ENCODE data around the gene LZTS2. TPM values are rescaled to one million over a fixed set of nuclear protein-coding genes. Genes with fewer than 3 reads are reported as not detected.
A peak's percentile ranks its signal among the peaks of the same experiment; 100 is the strongest.

Gene LZTS2
- polyA plus RNA-seq, 1 of the 3 experiments (the other 2 are of a cell fraction): 50.6 TPM

DNA sequence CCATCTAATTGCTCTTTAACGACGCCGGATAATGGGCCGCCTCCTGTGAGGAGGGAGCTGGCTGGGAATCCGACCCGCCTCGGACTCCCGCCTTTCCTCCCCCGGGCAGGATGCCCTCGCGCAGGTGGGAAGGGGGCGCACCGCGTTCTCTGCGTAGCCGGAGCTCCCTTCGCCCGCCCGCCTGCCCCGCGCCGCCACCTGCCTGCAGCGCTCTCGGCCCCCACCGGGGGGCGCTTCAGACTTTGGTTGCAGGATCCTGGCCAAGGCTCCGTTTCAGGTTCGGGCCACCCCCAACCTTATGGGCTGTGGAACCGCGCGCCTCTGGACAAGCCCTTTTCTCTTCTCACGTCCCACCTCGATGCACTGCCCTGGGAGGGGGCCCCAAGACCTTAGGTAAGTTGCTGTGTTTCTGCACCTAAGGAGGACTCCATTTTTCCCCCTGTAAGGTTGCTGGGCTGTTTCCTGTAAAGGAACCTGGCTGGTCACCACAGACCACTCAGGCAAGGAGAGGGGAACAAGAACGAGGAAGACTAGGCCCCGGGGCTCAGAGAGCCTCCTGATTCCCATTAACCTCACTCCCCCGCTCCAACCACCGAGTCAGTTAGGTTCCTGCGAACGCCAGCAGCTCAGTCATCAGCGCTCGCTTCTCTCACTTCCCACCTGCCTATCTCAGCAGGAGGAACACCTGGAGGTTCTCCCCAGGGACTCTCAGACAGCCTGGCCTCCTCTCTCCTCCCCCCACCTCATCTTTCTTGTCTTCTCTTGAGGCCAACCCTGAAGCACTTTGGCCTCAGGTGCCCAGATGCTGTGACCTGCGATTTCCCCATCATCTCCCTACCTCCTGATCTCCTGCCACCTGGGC lies 50.8 kb downstream of the LZTS2 start:
- no peaks in the 10 kb centered on the region for H3K36me3 ChIP-seq (replicated peaks in 1 of 2; ENCODE audit: control insufficient read depth in 1 of 2, insufficient read depth in 2 of 2, low read length in 1 of 2)
- whole genome bisulfite sequencing (ENCODE audit: low lambda C conversion rate): 54% methylated on average over 25 of the region's 42 CpGs
- no peaks in the 10 kb centered on the region for H3K27me3 ChIP-seq (ENCODE audit: insufficient read depth)
- H3F3A ChIP-seq (replicated peaks; ENCODE audit: insufficient read depth): peaks cover 11% of the 10 kb centered on the region
- ChIA-PET CTCF (interaction anchor here (0.5 to 7.5 kb wide), 32 partner anchors 8 to 443 kb away, joined by 3 to 70 read pairs (median 4); partner anchors contain the start of genes KAZALD1, LZTS2, PDZD7 and SFXN3), POLR2A (interaction anchor here (0.6 to 1.8 kb wide), 2 partner anchors 7 to 971 kb away, joined by 4 to 8 read pairs; no protein-coding TSS in a partner anchor)
- no peak overlapping the region for H2AFZ ChIP-seq (ENCODE audit: low read depth)
- peak; percentile 87 for DNase-seq
- no peaks in the 10 kb centered on the region for H3K9me3 ChIP-seq
- no peak for TF ChIP-seq CHD2 (IDR thresholded peaks at IDR 0.05; ENCODE audit: low read length, partially characterized antibody)
- TF ChIP-seq YY1 (IDR thresholded peaks at IDR 0.05; ENCODE audit: low read depth): no peak
- TF ChIP-seq, protein P1, sequence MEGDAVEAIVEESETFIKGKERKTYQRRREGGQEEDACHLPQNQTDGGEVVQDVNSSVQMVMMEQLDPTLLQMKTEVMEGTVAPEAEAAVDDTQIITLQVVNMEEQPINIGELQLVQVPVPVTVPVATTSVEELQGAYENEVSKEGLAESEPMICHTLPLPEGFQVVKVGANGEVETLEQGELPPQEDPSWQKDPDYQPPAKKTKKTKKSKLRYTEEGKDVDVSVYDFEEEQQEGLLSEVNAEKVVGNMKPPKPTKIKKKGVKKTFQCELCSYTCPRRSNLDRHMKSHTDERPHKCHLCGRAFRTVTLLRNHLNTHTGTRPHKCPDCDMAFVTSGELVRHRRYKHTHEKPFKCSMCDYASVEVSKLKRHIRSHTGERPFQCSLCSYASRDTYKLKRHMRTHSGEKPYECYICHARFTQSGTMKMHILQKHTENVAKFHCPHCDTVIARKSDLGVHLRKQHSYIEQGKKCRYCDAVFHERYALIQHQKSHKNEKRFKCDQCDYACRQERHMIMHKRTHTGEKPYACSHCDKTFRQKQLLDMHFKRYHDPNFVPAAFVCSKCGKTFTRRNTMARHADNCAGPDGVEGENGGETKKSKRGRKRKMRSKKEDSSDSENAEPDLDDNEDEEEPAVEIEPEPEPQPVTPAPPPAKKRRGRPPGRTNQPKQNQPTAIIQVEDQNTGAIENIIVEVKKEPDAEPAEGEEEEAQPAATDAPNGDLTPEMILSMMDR (IDR thresholded peaks at IDR 0.05): peak; percentile 75
- no peak for TF ChIP-seq GATA2 (CRISPR knock-in tag; IDR thresholded peaks at IDR 0.05)
- TF ChIP-seq, protein P2, sequence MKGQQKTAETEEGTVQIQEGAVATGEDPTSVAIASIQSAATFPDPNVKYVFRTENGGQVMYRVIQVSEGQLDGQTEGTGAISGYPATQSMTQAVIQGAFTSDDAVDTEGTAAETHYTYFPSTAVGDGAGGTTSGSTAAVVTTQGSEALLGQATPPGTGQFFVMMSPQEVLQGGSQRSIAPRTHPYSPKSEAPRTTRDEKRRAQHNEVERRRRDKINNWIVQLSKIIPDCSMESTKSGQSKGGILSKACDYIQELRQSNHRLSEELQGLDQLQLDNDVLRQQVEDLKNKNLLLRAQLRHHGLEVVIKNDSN (IDR thresholded peaks at IDR 0.05; ENCODE audit: borderline replicate concordance, low read depth): no peak
- TF ChIP-seq RAD21 (IDR thresholded peaks at IDR 0.05; ENCODE audit: low read length): peak; percentile 42
- peak; percentile 35 for TF ChIP-seq SMC3 (IDR thresholded peaks at IDR 0.05; ENCODE audit: low read depth, low read length)
- peak overlapping the region; percentile 32 to 33; a peak in 3 of 4 replicates for H3K4me3 ChIP-seq (ENCODE audit: low read depth in 2 of 2, low read length in 1 of 2)
- H3K9me2 ChIP-seq: no peaks in the 10 kb centered on the region
- peaks cover 4 to 5% of the 10 kb centered on the region in 2 experiments; a peak in 1 of 4 replicates for H3K4me1 ChIP-seq (ENCODE audit: control insufficient read depth in 1 of 2, insufficient read depth in 2 of 2, low read depth in 1 of 2, low read length in 1 of 2)
- no peak overlapping the region for H3K9ac ChIP-seq
- H3K79me2 ChIP-seq (ENCODE audit: insufficient read depth): peaks cover 25% of the 10 kb centered on the region
- no peaks in the 10 kb centered on the region for H4K20me1 ChIP-seq (ENCODE audit: insufficient read depth)
- H3K27ac ChIP-seq (ENCODE audit: low read depth in 2 of 2, low read length in 1 of 2): no peak overlapping the region
- peak overlapping the region; percentile 51; the same call in 1 of the 2 replicates for H3K4me2 ChIP-seq

DNA sequence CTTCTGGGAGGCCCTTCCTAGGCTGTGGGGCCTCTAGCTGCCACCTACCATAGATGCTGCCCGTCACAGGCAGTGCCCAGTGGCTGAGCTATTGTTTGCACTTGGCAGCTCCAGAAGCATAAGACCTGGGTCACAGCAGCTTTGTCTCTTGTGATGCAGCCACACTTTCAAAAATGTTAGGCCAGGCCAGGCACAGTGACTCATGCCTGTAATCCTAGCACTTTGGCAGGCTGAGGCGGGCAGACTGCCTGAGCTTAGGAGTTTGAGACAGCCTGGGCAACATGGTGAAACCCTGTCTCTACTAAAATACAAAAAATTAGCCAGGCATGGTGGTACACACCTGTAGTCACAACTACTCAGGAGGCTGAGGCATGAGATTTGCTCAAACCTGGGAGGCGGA lies 52.7 kb downstream of the LZTS2 start:
- 25% methylated on average over 3 of the region's 3 CpGs for WGBS (ENCODE audit: low lambda C conversion rate)
- no peak overlapping the region for H3K4me3 ChIP-seq (ENCODE audit: low read depth in 2 of 2, low read length in 1 of 2)
- peak overlapping the region in 1 of 2 experiments; percentile 62; a peak in 2 of 4 replicates for H3K27ac ChIP-seq (ENCODE audit: low read depth in 2 of 2, low read length in 1 of 2)
- H3K79me2 ChIP-seq (ENCODE audit: insufficient read depth): peaks cover 41% of the 10 kb centered on the region
- peak overlapping the region; percentile 30; the same call in 1 of the 2 replicates for H3K9ac ChIP-seq
- H3K9me2 ChIP-seq: no peaks in the 10 kb centered on the region
- POLR2A ChIA-PET: interaction anchor here (1.8 kb wide), 1 partner anchor 9 kb away, joined by 8 read pairs; no protein-coding TSS in a partner anchor
- H3F3A ChIP-seq (replicated peaks; ENCODE audit: insufficient read depth): peaks cover 11% of the 10 kb centered on the region
- no peaks in the 10 kb centered on the region for H3K27me3 ChIP-seq (ENCODE audit: insufficient read depth)
- no peaks in the 10 kb centered on the region for H4K20me1 ChIP-seq (ENCODE audit: insufficient read depth)
- H2AFZ ChIP-seq (ENCODE audit: low read depth): peak overlapping the region; percentile 50; the same call in 1 of the 2 replicates
- H3K4me1 ChIP-seq (ENCODE audit: control insufficient read depth in 1 of 2, insufficient read depth in 2 of 2, low read depth in 1 of 2, low read length in 1 of 2): peaks cover 4 to 5% of the 10 kb centered on the region in 2 experiments; a peak in 1 of 4 replicates
- no peaks in the 10 kb centered on the region for H3K36me3 ChIP-seq (replicated peaks in 1 of 2; ENCODE audit: control insufficient read depth in 1 of 2, insufficient read depth in 2 of 2, low read length in 1 of 2)
- CTCF ChIA-PET: interaction anchor here (1.0 to 7.5 kb wide), 15 partner anchors 9 to 490 kb away, joined by 3 to 70 read pairs (median 12); partner anchors contain the start of genes KAZALD1, PDZD7 and SFXN3
- no peaks in the 10 kb centered on the region for H3K9me3 ChIP-seq
- DNase-seq: no peak
- TF ChIP-seq, protein P3, sequence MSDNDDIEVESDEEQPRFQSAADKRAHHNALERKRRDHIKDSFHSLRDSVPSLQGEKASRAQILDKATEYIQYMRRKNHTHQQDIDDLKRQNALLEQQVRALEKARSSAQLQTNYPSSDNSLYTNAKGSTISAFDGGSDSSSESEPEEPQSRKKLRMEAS (IDR thresholded peaks at IDR 0.05; ENCODE audit: low read depth): peak; percentile 68; the same call in 1 of the 2 replicates
- TF ChIP-seq GATA2 (CRISPR knock-in tag; IDR thresholded peaks at IDR 0.05): no peak
- TF ChIP-seq TCF12 (IDR thresholded peaks at IDR 0.05): peak; percentile 50; the same call in 1 of the 2 replicates
- TF ChIP-seq, protein P2 (IDR thresholded peaks at IDR 0.05; ENCODE audit: borderline replicate concordance, low read depth): no peak
- TF ChIP-seq NFIC (IDR thresholded peaks at IDR 0.05; ENCODE audit: borderline replicate concordance): peak; percentile 63
- TF ChIP-seq FOSL2 (IDR thresholded peaks at IDR 0.05; ENCODE audit: borderline replicate concordance, low read depth): peak; percentile 90
- peak; percentile 69 for TF ChIP-seq JUND (IDR thresholded peaks at IDR 0.05)
- no peak for TF ChIP-seq EP300 (IDR thresholded peaks at IDR 0.05; ENCODE audit: borderline replicate concordance in 1 of 2, low read depth in 1 of 2, low read length in 1 of 2)
- TF ChIP-seq, protein P4, sequence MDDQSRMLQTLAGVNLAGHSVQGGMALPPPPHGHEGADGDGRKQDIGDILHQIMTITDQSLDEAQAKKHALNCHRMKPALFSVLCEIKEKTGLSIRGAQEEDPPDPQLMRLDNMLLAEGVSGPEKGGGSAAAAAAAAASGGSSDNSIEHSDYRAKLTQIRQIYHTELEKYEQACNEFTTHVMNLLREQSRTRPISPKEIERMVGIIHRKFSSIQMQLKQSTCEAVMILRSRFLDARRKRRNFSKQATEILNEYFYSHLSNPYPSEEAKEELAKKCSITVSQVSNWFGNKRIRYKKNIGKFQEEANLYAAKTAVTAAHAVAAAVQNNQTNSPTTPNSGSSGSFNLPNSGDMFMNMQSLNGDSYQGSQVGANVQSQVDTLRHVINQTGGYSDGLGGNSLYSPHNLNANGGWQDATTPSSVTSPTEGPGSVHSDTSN (IDR thresholded peaks at IDR 0.05): 0 out of 2 replicates have a peak, but pooled peaks have one; percentile 18
- TF ChIP-seq NRF1 (IDR thresholded peaks at IDR 0.05; ENCODE audit: low read depth, low read length): no peak
- H3K4me2 ChIP-seq: peak overlapping the region; percentile 26

Data from SK-N-SH (cell line).